ENCODE data around the gene GHRHR. TPM values are rescaled to one million over a fixed set of nuclear protein-coding genes. Genes with fewer than 3 reads are reported as not detected.

The GHRHR gene
- total and polyA plus RNA-seq, 5 donors from 2014 or later = not detected

GRCh38 chr7:30920021-30920583 lies 43.7 kb upstream of the GHRHR start:
- no peak for ATAC-seq (ENCODE audit: low read depth in 2 of 2)
- Mint-ChIP-seq H3K9me3 (no peaks in the 10 kb centered on the region), H3K36me3 (no peaks in the 10 kb centered on the region), H3K27ac (no peak overlapping the region), H3K4me1 (no peaks in the 10 kb centered on the region), H3K4me3 (no peak overlapping the region), H3K27me3 (no peaks in the 10 kb centered on the region)
- Histone ChIP-seq H3K9me3 (ENCODE audit: control insufficient read depth in 2 of 2, low read length in 2 of 2) (no peaks in the 10 kb centered on the region), H3K27ac (ENCODE audit: insufficient read depth, low read length, poor library complexity, severe bottlenecking) (no peak overlapping the region), H3K36me3 (ENCODE audit: control insufficient read depth, insufficient read depth, low read length) (no peaks in the 10 kb centered on the region), H3K4me1 (ENCODE audit: control insufficient read depth, insufficient read depth, low read length, poor library complexity, severe bottlenecking) (no peaks in the 10 kb centered on the region), H3K27me3 (ENCODE audit: control insufficient read depth, insufficient read depth, low read length) (no peaks in the 10 kb centered on the region), H3K4me3 (ENCODE audit: low read depth, low read length) (no peak overlapping the region)
- DNase-seq = no peak

- Mint-ChIP-seq H3K9me3 (no peaks in the 10 kb centered on the region), H3K4me1 (no peaks in the 10 kb centered on the region), H3K27me3 (no peaks in the 10 kb centered on the region), H3K27ac (no peak overlapping the region), H3K36me3 (no peaks in the 10 kb centered on the region), H3K4me3 (no peak overlapping the region)
- Histone ChIP-seq H3K27me3 (ENCODE audit: control insufficient read depth, insufficient read depth, low read length) (no peaks in the 10 kb centered on the region), H3K36me3 (ENCODE audit: control insufficient read depth, insufficient read depth, low read length) (no peaks in the 10 kb centered on the region), H3K4me1 (ENCODE audit: control insufficient read depth, insufficient read depth, low read length, poor library complexity, severe bottlenecking) (no peaks in the 10 kb centered on the region), H3K9me3 (ENCODE audit: control insufficient read depth in 2 of 2, low read length in 2 of 2) (no peaks in the 10 kb centered on the region), H3K27ac (ENCODE audit: insufficient read depth, low read length, poor library complexity, severe bottlenecking) (no peak overlapping the region), H3K4me3 (ENCODE audit: low read depth, low read length) (no peak overlapping the region)
- DNase-seq (no peak), ATAC-seq (ENCODE audit: low read depth in 2 of 2) (no peak)
Observed at GRCh38 chr7:30920584-30921539, 42.9 kb upstream of the GHRHR start.

GRCh38 chr7:30921540-30922401 lies 42.0 kb upstream of the GHRHR start:
- H3K27me3 Mint-ChIP-seq = no peaks in the 10 kb centered on the region
- ATAC-seq (ENCODE audit: low read depth in 2 of 2) (no peak), DNase-seq (no peak)
- Histone ChIP-seq H3K27me3 (ENCODE audit: control insufficient read depth, insufficient read depth, low read length) (no peaks in the 10 kb centered on the region), H3K36me3 (ENCODE audit: control insufficient read depth, insufficient read depth, low read length) (no peaks in the 10 kb centered on the region), H3K9me3 (ENCODE audit: control insufficient read depth in 2 of 2, low read length in 2 of 2) (no peaks in the 10 kb centered on the region), H3K27ac (ENCODE audit: insufficient read depth, low read length, poor library complexity, severe bottlenecking) (no peak overlapping the region), H3K4me3 (ENCODE audit: low read depth, low read length) (no peak overlapping the region), H3K4me1 (ENCODE audit: control insufficient read depth, insufficient read depth, low read length, poor library complexity, severe bottlenecking) (no peaks in the 10 kb centered on the region)
- H3K36me3 Mint-ChIP-seq = no peaks in the 10 kb centered on the region
- peaks cover 0 to 2% (median 0%) of the 10 kb centered on the region in 7 donors for H3K9me3 Mint-ChIP-seq
- H3K4me3 Mint-ChIP-seq = no peak overlapping the region
- H3K4me1 Mint-ChIP-seq = no peaks in the 10 kb centered on the region
- no peak overlapping the region for H3K27ac Mint-ChIP-seq

GRCh38 chr7:30922596-30922995 lies 41.2 kb upstream of the GHRHR start:
- no peak overlapping the region for H3K27ac Mint-ChIP-seq
- no peaks in the 10 kb centered on the region for H3K4me1 Mint-ChIP-seq
- H3K4me3 ChIP-seq (ENCODE audit: low read depth, low read length) = no peak overlapping the region
- no peaks in the 10 kb centered on the region for H3K4me1 ChIP-seq (ENCODE audit: control insufficient read depth, insufficient read depth, low read length, poor library complexity, severe bottlenecking)
- no peaks in the 10 kb centered on the region for H3K36me3 Mint-ChIP-seq
- ATAC-seq (ENCODE audit: low read depth in 2 of 2) (no peak), DNase-seq (no peak)
- H3K4me3 Mint-ChIP-seq = no peak overlapping the region
- H3K9me3 ChIP-seq (ENCODE audit: control insufficient read depth in 2 of 2, low read length in 2 of 2) = peaks cover 0 to 5% of the 10 kb centered on the region in 2 experiments
- no peaks in the 10 kb centered on the region for H3K36me3 ChIP-seq (ENCODE audit: control insufficient read depth, insufficient read depth, low read length)
- H3K27me3 Mint-ChIP-seq = no peaks in the 10 kb centered on the region
- no peaks in the 10 kb centered on the region for H3K27me3 ChIP-seq (ENCODE audit: control insufficient read depth, insufficient read depth, low read length)
- H3K27ac ChIP-seq (ENCODE audit: insufficient read depth, low read length, poor library complexity, severe bottlenecking) = no peak overlapping the region
- H3K9me3 Mint-ChIP-seq = peaks cover 0 to 3% (median 0%) of the 10 kb centered on the region in 7 donors

GRCh38 chr7:30923009-30923773 lies 40.6 kb upstream of the GHRHR start:
- Histone ChIP-seq H3K4me1 (ENCODE audit: control insufficient read depth, insufficient read depth, low read length, poor library complexity, severe bottlenecking) (no peaks in the 10 kb centered on the region), H3K9me3 (ENCODE audit: control insufficient read depth in 2 of 2, low read length in 2 of 2) (peaks cover 0 to 5% of the 10 kb centered on the region in 2 experiments), H3K27ac (ENCODE audit: insufficient read depth, low read length, poor library complexity, severe bottlenecking) (no peak overlapping the region), H3K4me3 (ENCODE audit: low read depth, low read length) (no peak overlapping the region), H3K36me3 (ENCODE audit: control insufficient read depth, insufficient read depth, low read length) (no peaks in the 10 kb centered on the region), H3K27me3 (ENCODE audit: control insufficient read depth, insufficient read depth, low read length) (no peaks in the 10 kb centered on the region)
- ATAC-seq (ENCODE audit: low read depth in 2 of 2) = no peak
- Mint-ChIP-seq H3K36me3 (no peaks in the 10 kb centered on the region), H3K4me3 (no peak overlapping the region), H3K9me3 (peaks cover 0 to 3% (median 0%) of the 10 kb centered on the region in 7 donors), H3K4me1 (no peaks in the 10 kb centered on the region), H3K27ac (no peak overlapping the region), H3K27me3 (peaks cover 1% of the 10 kb centered on the region)
- no peak for DNase-seq

GRCh38 chr7:30923774-30924413 lies 39.9 kb upstream of the GHRHR start:
- no peaks in the 10 kb centered on the region for H3K4me1 Mint-ChIP-seq
- H3K4me3 Mint-ChIP-seq = no peak overlapping the region
- H3K27me3 Mint-ChIP-seq = peaks cover 7% of the 10 kb centered on the region
- Histone ChIP-seq H3K9me3 (ENCODE audit: control insufficient read depth in 2 of 2, low read length in 2 of 2) (peaks cover 0 to 5% of the 10 kb centered on the region in 2 experiments), H3K27ac (ENCODE audit: insufficient read depth, low read length, poor library complexity, severe bottlenecking) (no peak overlapping the region), H3K4me1 (ENCODE audit: control insufficient read depth, insufficient read depth, low read length, poor library complexity, severe bottlenecking) (no peaks in the 10 kb centered on the region), H3K4me3 (ENCODE audit: low read depth, low read length) (no peak overlapping the region), H3K36me3 (ENCODE audit: control insufficient read depth, insufficient read depth, low read length) (no peaks in the 10 kb centered on the region), H3K27me3 (ENCODE audit: control insufficient read depth, insufficient read depth, low read length) (no peaks in the 10 kb centered on the region)
- DNase-seq (no peak), ATAC-seq (ENCODE audit: low read depth in 2 of 2) (no peak)
- H3K9me3 Mint-ChIP-seq = peaks cover 0 to 3% (median 0%) of the 10 kb centered on the region in 7 donors
- H3K36me3 Mint-ChIP-seq = no peaks in the 10 kb centered on the region
- no peak overlapping the region for H3K27ac Mint-ChIP-seq

GRCh38 chr7:30924624-30925023 lies 39.1 kb upstream of the GHRHR start:
- Histone ChIP-seq H3K27me3 (ENCODE audit: control insufficient read depth, insufficient read depth, low read length) (no peaks in the 10 kb centered on the region), H3K36me3 (ENCODE audit: control insufficient read depth, insufficient read depth, low read length) (no peaks in the 10 kb centered on the region), H3K27ac (ENCODE audit: insufficient read depth, low read length, poor library complexity, severe bottlenecking) (no peak overlapping the region), H3K4me1 (ENCODE audit: control insufficient read depth, insufficient read depth, low read length, poor library complexity, severe bottlenecking) (no peaks in the 10 kb centered on the region), H3K9me3 (ENCODE audit: control insufficient read depth in 2 of 2, low read length in 2 of 2) (peaks cover 0 to 5% of the 10 kb centered on the region in 2 experiments), H3K4me3 (ENCODE audit: low read depth, low read length) (no peak overlapping the region)
- Mint-ChIP-seq H3K4me1 (no peaks in the 10 kb centered on the region), H3K36me3 (no peaks in the 10 kb centered on the region), H3K27me3 (peaks cover 7% of the 10 kb centered on the region), H3K27ac (no peak overlapping the region), H3K9me3 (peaks cover 0 to 3% (median 0%) of the 10 kb centered on the region in 7 donors), H3K4me3 (no peak overlapping the region)
- DNase-seq = no peak
- no peak for ATAC-seq (ENCODE audit: low read depth in 2 of 2)

All from CD4-positive, CD25-positive, alpha-beta regulatory T cell (primary cell).